DOHH2 (cell line): ENCODE data around the gene C9orf40.

Experiments
- H3F3A ChIP-seq: fragments of 200-600 bp; sonication (generic), shearing (Covaris generic); 2 replicates; pipeline ENCODE4 v1.6.0; 2016; ENCODE audit warnings: antibody characterized with exemption, mild to moderate bottlenecking; ENCODE audit not compliant: control insufficient read depth, insufficient read depth
- H3K27ac ChIP-seq: fragments of 200-600 bp; sonication (generic); 2 replicates; pipeline ENCODE4 v1.5.1; 2014; ENCODE audit warnings: low read depth, mild to moderate bottlenecking, low read length, moderate library complexity
- H3K27me3 ChIP-seq: fragments of 200-600 bp; sonication (generic); 2 replicates; pipeline ENCODE4 v1.6.1; 2014; ENCODE audit warnings: mild to moderate bottlenecking, low read length, mixed read lengths; ENCODE audit not compliant: control insufficient read depth
- H3K36me3 ChIP-seq: fragments of 200-600 bp; sonication (generic); 2 replicates; pipeline ENCODE4 v1.6.1; 2014; ENCODE audit warnings: mild to moderate bottlenecking, low read length, moderate library complexity, mixed read lengths; ENCODE audit not compliant: control insufficient read depth
- H3K4me1 ChIP-seq: fragments of 200-600 bp; sonication (generic); 2 replicates; pipeline ENCODE4 v1.6.1; 2014; ENCODE audit warnings: mild to moderate bottlenecking, low read length, mixed read lengths; ENCODE audit not compliant: control insufficient read depth
- H3K4me2 ChIP-seq: fragments of 200-600 bp; sonication (generic); 2 replicates; pipeline ENCODE4 v1.6.0; 2014; ENCODE audit warnings: mild to moderate bottlenecking, low read length, moderate library complexity
- H3K4me3 ChIP-seq: fragments of 200-600 bp; sonication (generic); 2 replicates; pipeline ENCODE4 v1.5.1; 2014; ENCODE audit warnings: mild to moderate bottlenecking, low read length, mixed read lengths
- H3K79me2 ChIP-seq: fragments of 200-600 bp; sonication (generic); 2 replicates; pipeline ENCODE4 v1.6.1; 2014; ENCODE audit warnings: mild to moderate bottlenecking, low read length, mixed read lengths; ENCODE audit not compliant: control insufficient read depth
- H3K9me2 ChIP-seq: fragments of 200-600 bp; sonication (generic); replicated peaks from 2 replicates; pipeline ENCODE4 v1.6.1; 2014; ENCODE audit warnings: mild to moderate bottlenecking, low read length, mixed read lengths; ENCODE audit not compliant: control insufficient read depth
- H3K9me3 ChIP-seq: fragments of 200-600 bp; sonication (generic); 2 replicates; pipeline ENCODE4 v1.6.1; 2014; ENCODE audit warnings: antibody characterized with exemption, low read length, mixed read lengths; ENCODE audit not compliant: control insufficient read depth, insufficient read depth
- H4K20me1 ChIP-seq: fragments of 200-600 bp; sonication (generic); 2 replicates; pipeline ENCODE4 v1.6.0; 2014; ENCODE audit warnings: low read depth, mild to moderate bottlenecking, antibody characterized with exemption, low read length, moderate library complexity; ENCODE audit not compliant: control insufficient read depth, insufficient read depth
- EZH2phosphoT487 ChIP-seq: fragments of 200-600 bp; sonication (generic); IDR thresholded peaks from 2 replicates; pipeline ENCODE4 v1.6.1; 2017; ENCODE audit warnings: borderline replicate concordance, mild to moderate bottlenecking, antibody characterized with exemption, low read length, moderate library complexity, mixed read lengths
- TF ChIP-seq, protein P1 (sequence below): fragments of 200-600 bp; sonication (generic); IDR thresholded peaks from one replicate; pipeline ENCODE4 v1.5.1; 2014; ENCODE audit warnings: antibody characterized with exemption, mild to moderate bottlenecking, low read depth, low read length; ENCODE audit not compliant: poor library complexity, severe bottlenecking

The C9orf40 gene

DNA sequence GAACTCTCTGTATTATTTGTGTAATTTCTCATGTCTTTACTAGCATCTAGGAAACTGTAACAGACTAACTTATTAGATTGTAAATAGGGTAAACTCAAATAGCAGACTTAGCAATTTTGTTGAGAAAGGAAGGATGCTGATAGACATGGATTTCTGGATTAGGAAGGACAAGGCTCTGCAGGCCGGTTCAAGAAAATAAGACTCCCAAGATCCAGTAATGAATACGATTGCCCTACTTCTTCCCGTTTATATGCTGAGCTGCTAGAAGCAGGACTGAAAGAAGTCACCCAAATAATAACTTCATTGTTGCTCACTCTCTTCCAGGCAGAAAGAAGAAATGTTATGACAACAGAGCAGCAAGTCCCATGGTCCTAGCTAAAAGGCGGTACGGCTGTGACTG lies 22.8 kb upstream of the C9orf40 start:
- H3K36me3 ChIP-seq: no peaks in the 10 kb centered on the region
- H3K79me2 ChIP-seq: no peaks in the 10 kb centered on the region
- no peaks in the 10 kb centered on the region for H3K27me3 ChIP-seq
- TF ChIP-seq, protein P1, sequence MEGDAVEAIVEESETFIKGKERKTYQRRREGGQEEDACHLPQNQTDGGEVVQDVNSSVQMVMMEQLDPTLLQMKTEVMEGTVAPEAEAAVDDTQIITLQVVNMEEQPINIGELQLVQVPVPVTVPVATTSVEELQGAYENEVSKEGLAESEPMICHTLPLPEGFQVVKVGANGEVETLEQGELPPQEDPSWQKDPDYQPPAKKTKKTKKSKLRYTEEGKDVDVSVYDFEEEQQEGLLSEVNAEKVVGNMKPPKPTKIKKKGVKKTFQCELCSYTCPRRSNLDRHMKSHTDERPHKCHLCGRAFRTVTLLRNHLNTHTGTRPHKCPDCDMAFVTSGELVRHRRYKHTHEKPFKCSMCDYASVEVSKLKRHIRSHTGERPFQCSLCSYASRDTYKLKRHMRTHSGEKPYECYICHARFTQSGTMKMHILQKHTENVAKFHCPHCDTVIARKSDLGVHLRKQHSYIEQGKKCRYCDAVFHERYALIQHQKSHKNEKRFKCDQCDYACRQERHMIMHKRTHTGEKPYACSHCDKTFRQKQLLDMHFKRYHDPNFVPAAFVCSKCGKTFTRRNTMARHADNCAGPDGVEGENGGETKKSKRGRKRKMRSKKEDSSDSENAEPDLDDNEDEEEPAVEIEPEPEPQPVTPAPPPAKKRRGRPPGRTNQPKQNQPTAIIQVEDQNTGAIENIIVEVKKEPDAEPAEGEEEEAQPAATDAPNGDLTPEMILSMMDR: no peak
- no peak for TF ChIP-seq EZH2phosphoT487
- no peaks in the 10 kb centered on the region for H3K9me2 ChIP-seq
- no peaks in the 10 kb centered on the region for H3K9me3 ChIP-seq
- no peaks in the 10 kb centered on the region for H3F3A ChIP-seq
- no peak overlapping the region for H3K4me2 ChIP-seq
- no peak overlapping the region for H3K27ac ChIP-seq
- no peaks in the 10 kb centered on the region for H3K4me1 ChIP-seq
- H3K4me3 ChIP-seq: no peak overlapping the region
- no peaks in the 10 kb centered on the region for H4K20me1 ChIP-seq

DNA sequence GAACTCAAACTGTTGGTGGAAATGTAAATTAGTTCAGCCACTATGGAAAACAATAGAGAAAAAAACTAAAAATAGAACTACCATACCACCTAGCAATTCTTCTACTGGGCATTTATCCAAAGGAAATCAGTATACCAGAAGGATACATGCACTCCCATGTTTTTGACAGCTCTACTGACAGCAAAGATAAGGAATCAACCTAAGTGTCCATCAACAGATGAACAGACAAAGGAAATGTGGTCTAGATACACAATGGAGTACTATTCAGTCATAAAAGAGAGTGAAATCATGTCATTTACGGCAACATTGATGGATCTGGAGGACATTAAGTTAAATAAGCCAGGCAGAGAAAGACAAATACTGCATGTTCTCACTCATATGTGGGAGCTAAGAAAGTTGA lies 21.8 kb upstream of the C9orf40 start:
- no peaks in the 10 kb centered on the region for H3K27me3 ChIP-seq
- H3K4me3 ChIP-seq: no peak overlapping the region
- H3K36me3 ChIP-seq: no peaks in the 10 kb centered on the region
- H3K4me1 ChIP-seq: no peaks in the 10 kb centered on the region
- no peak overlapping the region for H3K4me2 ChIP-seq
- no peak overlapping the region for H3K27ac ChIP-seq
- H4K20me1 ChIP-seq: no peaks in the 10 kb centered on the region
- TF ChIP-seq, protein P1: no peak
- no peak for TF ChIP-seq EZH2phosphoT487
- no peaks in the 10 kb centered on the region for H3F3A ChIP-seq
- no peaks in the 10 kb centered on the region for H3K9me2 ChIP-seq
- no peaks in the 10 kb centered on the region for H3K9me3 ChIP-seq
- no peaks in the 10 kb centered on the region for H3K79me2 ChIP-seq

DNA sequence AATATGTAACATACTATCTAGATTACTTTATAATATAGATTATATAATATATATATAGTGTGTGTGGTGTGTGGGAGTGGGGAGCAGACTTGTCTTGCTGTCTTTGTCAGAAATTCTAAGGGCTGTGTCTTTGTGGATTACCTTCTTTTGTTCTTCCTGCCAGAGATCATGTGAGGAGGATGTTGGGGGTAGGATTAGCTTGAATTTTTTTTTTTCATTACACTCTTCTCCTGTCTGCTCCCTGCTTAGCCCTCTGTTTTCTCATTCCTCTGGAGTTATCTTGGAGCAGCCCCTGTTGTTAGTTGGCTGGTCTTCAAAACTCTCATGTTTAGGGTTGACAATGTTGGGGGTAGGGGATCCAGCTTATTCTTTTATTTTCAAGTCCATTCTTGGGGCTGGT lies 21.0 kb upstream of the C9orf40 start:
- H3K27me3 ChIP-seq: no peaks in the 10 kb centered on the region
- no peaks in the 10 kb centered on the region for H3K9me3 ChIP-seq
- H3K4me2 ChIP-seq: no peak overlapping the region
- H3F3A ChIP-seq: no peaks in the 10 kb centered on the region
- no peaks in the 10 kb centered on the region for H4K20me1 ChIP-seq
- no peaks in the 10 kb centered on the region for H3K79me2 ChIP-seq
- no peaks in the 10 kb centered on the region for H3K9me2 ChIP-seq
- H3K36me3 ChIP-seq: no peaks in the 10 kb centered on the region
- no peak overlapping the region for H3K4me3 ChIP-seq
- no peak overlapping the region for H3K27ac ChIP-seq
- no peaks in the 10 kb centered on the region for H3K4me1 ChIP-seq
- TF ChIP-seq, protein P1: no peak
- no peak for TF ChIP-seq EZH2phosphoT487

DNA sequence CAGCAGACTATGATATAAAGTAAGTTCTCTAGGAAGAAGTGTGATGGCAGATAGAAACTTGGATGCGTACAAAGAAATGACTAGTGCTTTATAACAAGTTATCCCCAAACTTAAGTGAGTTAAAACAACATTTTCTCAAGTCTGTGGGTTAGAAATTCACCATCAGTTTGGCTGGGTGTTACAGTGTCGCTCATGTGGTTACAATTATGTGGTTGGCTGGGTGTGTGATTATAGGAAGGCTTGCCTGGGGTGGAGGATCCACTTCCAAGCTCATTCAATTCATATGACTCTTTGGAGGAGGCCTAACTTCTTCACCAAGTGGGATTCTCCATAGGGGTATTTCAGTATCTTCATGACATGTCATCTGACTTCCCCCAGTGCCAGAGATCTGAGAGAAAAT lies 10.3 kb upstream of the C9orf40 start:
- H3K4me3 ChIP-seq: no peak overlapping the region
- no peak overlapping the region for H3K27ac ChIP-seq
- no peaks in the 10 kb centered on the region for H3K9me3 ChIP-seq
- H3K36me3 ChIP-seq: no peaks in the 10 kb centered on the region
- H3K4me1 ChIP-seq: no peaks in the 10 kb centered on the region
- no peaks in the 10 kb centered on the region for H3K27me3 ChIP-seq
- TF ChIP-seq, protein P1: no peak
- TF ChIP-seq EZH2phosphoT487: no peak
- no peaks in the 10 kb centered on the region for H3K79me2 ChIP-seq
- no peaks in the 10 kb centered on the region for H3K9me2 ChIP-seq
- H3F3A ChIP-seq: no peaks in the 10 kb centered on the region
- H4K20me1 ChIP-seq: no peaks in the 10 kb centered on the region
- no peak overlapping the region for H3K4me2 ChIP-seq
